NCI-H1930 (cell line): ENCODE results near the gene DNASE1.

Experiments
- DNase-seq, 2 experiments: peaks; one replicate each; lab custom pipeline; 2025; lab: John Stamatoyannopoulos, UW

The DNASE1 gene

DNA sequence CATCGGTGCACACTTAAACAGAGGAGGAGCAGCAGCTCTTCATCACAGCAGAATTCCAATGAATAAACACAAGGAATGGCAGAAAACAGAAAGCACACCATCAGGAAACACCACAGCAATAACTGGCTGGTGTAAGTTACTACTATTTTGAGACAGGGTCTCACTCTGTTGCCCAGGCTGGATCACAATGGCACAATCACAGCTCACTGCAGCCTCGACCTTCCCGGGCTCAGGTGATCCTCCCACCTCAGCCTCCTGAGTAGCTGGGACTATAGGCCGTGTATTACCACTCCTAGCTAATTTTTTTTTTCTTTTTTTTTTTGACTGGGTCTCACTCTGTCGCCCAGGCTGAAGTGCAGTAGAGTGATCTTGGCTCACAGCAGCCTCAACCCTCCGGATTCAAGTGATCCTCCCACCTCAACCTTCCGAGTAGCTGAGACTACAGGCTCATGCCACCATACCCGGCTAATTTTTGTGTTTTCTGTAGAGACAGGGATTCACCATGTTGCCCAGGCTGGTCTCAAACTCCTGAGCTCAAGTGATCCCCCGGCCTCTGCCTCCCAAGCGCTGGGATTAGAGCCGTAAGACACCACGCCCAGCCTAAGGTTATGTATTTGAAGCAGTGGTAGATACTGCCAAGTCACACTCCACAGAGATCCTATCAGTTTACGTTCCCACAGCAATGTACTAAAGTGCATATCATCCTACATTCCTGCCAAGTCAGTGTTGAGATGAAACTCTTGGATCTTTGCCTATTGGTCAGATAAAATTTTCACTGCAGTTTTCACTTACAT is 42.1 kb downstream of the DNASE1 start:
- no peak for DNase-seq

DNA sequence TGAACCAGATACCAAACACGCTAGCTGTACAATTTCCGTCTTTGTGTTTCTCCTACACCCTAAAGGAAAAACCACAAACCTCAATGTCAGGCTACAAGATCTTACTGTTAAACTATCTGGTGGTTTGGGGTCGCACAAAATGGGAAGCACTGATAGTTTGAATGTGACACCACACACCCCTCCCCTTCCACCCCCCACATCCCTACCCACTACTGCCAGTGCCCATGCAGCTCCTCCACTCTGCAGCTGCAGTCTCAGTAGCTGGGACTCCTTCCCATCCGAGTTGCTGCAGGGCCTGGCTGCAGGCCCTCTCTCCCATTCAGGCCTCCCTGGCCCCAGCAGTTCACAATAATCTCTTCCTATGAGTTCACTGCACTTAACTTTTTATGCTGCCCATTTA is 44.5 kb downstream of the DNASE1 start:
- no peak for DNase-seq

DNA sequence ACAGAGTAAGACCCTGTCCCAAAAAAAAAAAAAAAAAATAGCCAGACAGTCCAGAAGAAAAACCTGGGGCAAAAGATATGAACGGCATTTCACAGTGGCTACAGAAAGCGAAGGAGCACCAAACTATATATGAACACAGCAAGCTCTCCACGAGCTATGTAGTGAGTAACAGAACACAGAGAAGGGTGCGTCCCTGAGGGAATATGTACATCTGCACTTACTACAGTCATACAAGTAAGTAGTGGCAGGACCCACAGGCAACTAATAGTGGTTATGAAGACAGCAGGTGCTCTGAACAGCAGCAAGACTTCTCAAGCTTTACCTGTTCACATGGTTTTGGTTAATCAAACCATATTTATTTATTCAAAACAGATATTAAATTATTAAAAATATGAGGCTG is 47.0 kb downstream of the DNASE1 start:
- DNase-seq, result no peak

DNA sequence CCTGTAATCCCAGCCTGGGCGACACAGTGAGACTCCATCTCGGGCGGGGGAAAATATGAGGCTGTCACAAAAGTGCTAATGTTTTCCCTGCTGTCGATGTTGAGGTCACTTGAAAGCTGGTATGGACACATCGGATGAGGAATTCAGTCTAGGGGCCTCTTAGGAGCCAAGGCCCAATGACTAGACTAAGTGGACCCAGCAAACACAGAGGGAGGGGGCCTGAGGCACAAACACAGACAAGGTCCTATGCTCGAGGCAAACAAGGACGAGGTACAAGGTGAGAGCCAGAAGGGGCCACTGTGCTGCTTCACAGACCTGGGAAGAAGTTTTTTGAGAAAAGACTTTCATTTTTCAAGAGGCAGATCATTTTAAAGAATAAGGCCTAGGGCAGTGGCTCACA is 47.6 kb downstream of the DNASE1 start:
- no peak for DNase-seq

DNA sequence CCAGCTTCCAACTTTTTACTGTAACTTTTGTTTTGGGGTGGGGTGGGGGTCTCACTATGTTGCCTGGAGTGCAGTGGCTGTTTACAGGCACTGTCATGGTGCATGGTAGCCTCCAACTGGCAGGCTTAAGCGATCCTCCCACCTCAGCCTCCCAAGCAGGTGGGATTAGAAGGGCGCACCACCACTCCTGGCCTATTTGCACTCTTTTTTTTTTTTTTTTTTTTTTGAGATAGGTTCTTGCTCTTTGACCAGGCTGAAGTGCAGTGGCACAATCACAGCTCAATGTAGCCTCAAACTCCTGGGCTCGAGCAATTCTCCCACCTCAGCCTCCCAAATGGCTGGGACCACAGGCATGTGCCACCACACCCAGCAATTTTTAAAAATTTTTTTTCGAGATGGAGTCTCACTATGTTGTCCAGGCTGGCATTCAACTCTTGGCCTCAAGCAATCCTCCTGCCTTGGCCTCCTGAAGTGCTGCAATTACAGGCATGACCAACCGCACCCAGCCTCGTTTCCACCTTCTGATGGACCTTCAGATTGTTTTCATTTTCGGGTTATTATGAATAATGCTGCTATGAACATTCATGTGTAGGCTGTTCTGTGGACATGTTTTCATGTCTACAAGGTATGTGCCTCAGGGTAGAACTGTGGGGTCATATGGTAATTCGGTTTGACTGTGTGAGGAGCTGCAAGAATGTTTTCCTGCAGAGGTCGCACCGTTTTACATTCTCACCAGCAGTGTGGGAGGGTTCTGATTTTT is 51.9 kb downstream of the DNASE1 start:
- no peak for DNase-seq
